Hepatocyte (in vitro differentiated cells): Measurements from ENCODE around the gene SLC9A5.

ENCODE experiments used
- CTCF ChIP-seq: fragments of 200-600 bp; sonication (generic); IDR thresholded peaks from 2 replicates; pipeline ENCODE4 v1.5.1; 2016; ENCODE audit warnings: antibody characterized with exemption, mild to moderate bottlenecking; ENCODE audit not compliant: poor library complexity
- EZH2 ChIP-seq: fragments of 200-600 bp; sonication (generic); IDR thresholded peaks from 2 replicates; pipeline ENCODE4 v1.6.1; 2016; ENCODE audit warnings: antibody characterized with exemption, mild to moderate bottlenecking, borderline replicate concordance
- EZH2phosphoT487 ChIP-seq: fragments of 200-600 bp; sonication (generic); IDR thresholded peaks from one replicate; pipeline ENCODE4 v1.6.1; 2018; ENCODE audit warnings: antibody characterized with exemption, mild to moderate bottlenecking, low read depth, moderate library complexity; ENCODE audit not compliant: unreplicated experiment, severe bottlenecking

- TF ChIP-seq CTCF (no peak), EZH2 (no peak), EZH2phosphoT487 (no peak)
Observed at GRCh38 chr16:67227567-67227921, 21.2 kb upstream of the SLC9A5 start.
